Measurements from ENCODE around the gene CKM.

GRCh38 chr19:45348367-45349125, 25.9 kb upstream of the CKM start:
- TF ChIP-seq PRDM15 (CRISPR knock-in tag; IDR thresholded peaks at IDR 0.05) (no peak), RAD21 (IDR thresholded peaks at IDR 0.05; ENCODE audit: insufficient read depth, low read depth, low read length) (no peak), CUX1 (IDR thresholded peaks at IDR 0.05; ENCODE audit: insufficient replicate concordance, low read depth, low read length) (no peak)
